ENCODE results near the gene THAP5. TPM values are rescaled to one million over a fixed set of nuclear protein-coding genes. Genes with fewer than 3 reads are reported as not detected.

The THAP5 gene
- total RNA-seq, 2 donors from 2014 or later = 16.8 to 18.1 TPM

DNA sequence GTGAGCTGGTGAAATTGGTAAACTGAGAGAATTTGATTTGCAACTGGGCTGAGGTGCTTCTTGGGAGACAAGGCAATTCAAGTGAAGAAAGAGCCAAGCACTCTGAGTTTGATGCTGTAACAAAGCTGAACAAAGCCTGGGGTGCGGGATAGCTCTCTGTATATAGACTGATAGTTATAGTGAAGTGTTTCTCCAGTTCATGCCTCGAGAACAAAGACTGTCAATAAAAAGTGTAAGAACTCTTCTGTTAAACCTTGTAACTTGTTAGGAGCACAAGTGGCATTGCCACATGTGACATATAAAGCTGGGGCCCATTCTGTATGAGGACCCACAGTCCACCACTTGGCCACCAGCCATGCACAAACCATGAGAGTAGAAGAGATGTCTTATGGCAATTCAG, 32.3 kb downstream of the THAP5 start:
- DNase-seq (no peak), ATAC-seq (no peak)
- Mint-ChIP-seq H3K4me1 (no peaks in the 10 kb centered on the region), H3K4me3 (no peak overlapping the region), H3K36me3 (ENCODE audit: low read depth) (no peaks in the 10 kb centered on the region), H3K27me3 (peaks cover 11% of the 10 kb centered on the region), H3K27ac (no peak overlapping the region)
- H3K9me3 ChIP-seq (ENCODE audit: control insufficient read depth, low read length, poor library complexity, severe bottlenecking) = no peaks in the 10 kb centered on the region

- no peak for ATAC-seq
- no peaks in the 10 kb centered on the region for H3K9me3 ChIP-seq (ENCODE audit: control insufficient read depth, low read length, poor library complexity, severe bottlenecking)
- Mint-ChIP-seq H3K4me1 (peaks cover 2% of the 10 kb centered on the region), H3K4me3 (no peak overlapping the region), H3K27me3 (peaks cover 11% of the 10 kb centered on the region), H3K36me3 (ENCODE audit: low read depth) (no peaks in the 10 kb centered on the region), H3K27ac (no peak overlapping the region)
- no peak for DNase-seq
These were observed 33.8 kb downstream of the THAP5 start for GRCh38 chr7:108535744-108536143.

DNA sequence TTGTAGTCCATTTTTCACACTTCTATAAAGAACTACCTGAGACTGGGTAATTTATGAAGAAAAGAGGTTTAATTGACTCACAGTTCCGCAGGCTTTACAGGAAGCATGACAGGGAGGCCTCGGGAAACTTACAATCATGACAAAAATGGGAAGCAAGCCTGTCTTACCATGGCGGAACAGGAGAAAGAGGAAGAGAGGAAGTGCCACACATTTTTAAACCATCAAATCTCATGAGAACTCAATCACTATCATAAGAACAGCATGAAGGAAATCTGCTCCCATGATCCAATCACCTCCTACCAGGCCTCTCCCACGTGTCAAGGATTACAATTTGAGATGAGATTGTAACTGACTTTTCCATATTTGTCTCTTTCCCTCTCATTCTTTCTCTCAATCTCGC, 34.2 kb downstream of the THAP5 start:
- ATAC-seq = no peak
- Mint-ChIP-seq H3K27ac (peak overlapping the region; percentile 34), H3K36me3 (ENCODE audit: low read depth) (no peaks in the 10 kb centered on the region), H3K4me1 (peaks cover 2% of the 10 kb centered on the region), H3K4me3 (no peak overlapping the region), H3K27me3 (peaks cover 11% of the 10 kb centered on the region)
- no peak for DNase-seq
- no peaks in the 10 kb centered on the region for H3K9me3 ChIP-seq (ENCODE audit: control insufficient read depth, low read length, poor library complexity, severe bottlenecking)

- peaks cover 11% of the 10 kb centered on the region for H3K27me3 Mint-ChIP-seq
These were observed 35.8 kb downstream of the THAP5 start for GRCh38 chr7:108533712-108534111.

GRCh38 chr7:108529341-108529740, 40.2 kb downstream of the THAP5 start:
- H3K27ac Mint-ChIP-seq = no peak overlapping the region
- ATAC-seq (no peak), DNase-seq (no peak)
- peaks cover 2% of the 10 kb centered on the region for H3K27me3 Mint-ChIP-seq
- peaks cover 9% of the 10 kb centered on the region for H3K4me1 Mint-ChIP-seq
- H3K9me3 ChIP-seq (ENCODE audit: control insufficient read depth, low read length, poor library complexity, severe bottlenecking) = no peaks in the 10 kb centered on the region
- H3K4me3 Mint-ChIP-seq = no peak overlapping the region
- H3K36me3 Mint-ChIP-seq (ENCODE audit: low read depth) = no peaks in the 10 kb centered on the region

More at GRCh38 chr7:108533712-108534111, 35.8 kb downstream of the THAP5 start:
- Mint-ChIP-seq H3K27ac (no peak overlapping the region), H3K4me1 (peaks cover 2% of the 10 kb centered on the region), H3K36me3 (ENCODE audit: low read depth) (no peaks in the 10 kb centered on the region), H3K4me3 (no peak overlapping the region)
- no peaks in the 10 kb centered on the region for H3K9me3 ChIP-seq (ENCODE audit: control insufficient read depth, low read length, poor library complexity, severe bottlenecking)
- no peak for ATAC-seq
- DNase-seq = no peak

DNA sequence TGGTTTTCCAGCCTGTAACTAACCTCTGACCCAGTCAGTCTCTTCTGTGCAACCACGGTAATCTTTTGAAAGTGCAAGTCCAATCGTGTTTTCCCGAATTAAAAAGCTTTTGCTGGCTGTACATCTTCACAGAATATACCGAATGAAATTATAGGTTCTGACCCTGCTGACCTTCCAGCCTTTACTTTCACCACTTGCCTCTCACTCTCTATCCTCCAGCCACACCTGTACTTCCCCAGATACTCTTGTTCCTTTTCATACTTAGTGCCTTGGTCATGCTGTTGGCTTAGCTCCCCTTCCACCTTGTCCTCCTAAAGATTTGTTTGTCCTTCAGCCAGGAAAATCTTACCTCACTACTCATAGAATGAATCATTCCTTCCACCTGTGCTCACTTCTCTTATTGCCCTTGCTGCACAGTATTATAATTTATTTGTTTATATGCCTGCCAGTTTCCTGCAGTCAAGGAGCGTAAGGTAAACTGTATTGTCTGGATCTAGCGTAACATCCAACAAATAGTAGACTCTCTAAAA, 41.3 kb downstream of the THAP5 start:
- DNase-seq (no peak), ATAC-seq (no peak)
- Mint-ChIP-seq H3K27me3 (no peaks in the 10 kb centered on the region), H3K4me1 (peaks cover 17% of the 10 kb centered on the region), H3K4me3 (no peak overlapping the region), H3K27ac (no peak overlapping the region), H3K36me3 (ENCODE audit: low read depth) (no peaks in the 10 kb centered on the region)
- no peaks in the 10 kb centered on the region for H3K9me3 ChIP-seq (ENCODE audit: control insufficient read depth, low read length, poor library complexity, severe bottlenecking)

GRCh38 chr7:108526768-108527017, 42.8 kb downstream of the THAP5 start:
- Mint-ChIP-seq H3K27me3 (no peaks in the 10 kb centered on the region), H3K27ac (peak overlapping the region; percentile 97), H3K4me3 (peak overlapping the region; percentile 97), H3K4me1 (peaks cover 24% of the 10 kb centered on the region), H3K36me3 (ENCODE audit: low read depth) (no peaks in the 10 kb centered on the region)
- no peaks in the 10 kb centered on the region for H3K9me3 ChIP-seq (ENCODE audit: control insufficient read depth, low read length, poor library complexity, severe bottlenecking)
- DNase-seq = no peak
- ATAC-seq = no peak

GRCh38 chr7:108525985-108526767, 43.3 kb downstream of the THAP5 start, which contains the start of gene PNPLA8:
TSS of gene PNPLA8 (minus strand) at chr7:108526135. CDS start at chr7:108515491, 10,644 bp downstream.
- Mint-ChIP-seq H3K27ac (peak within 1 kb of the TSS; percentile 97), H3K4me1 (peaks cover 28% of the 10 kb centered on the region), H3K27me3 (no peaks in the 10 kb centered on the region), H3K36me3 (ENCODE audit: low read depth) (peaks cover 3% of the 10 kb centered on the region), H3K4me3 (peak within 1 kb of the TSS; percentile 97)
- DNase-seq (peak; percentile 99 to 100 (median 100)), ATAC-seq (peak; percentile 92)
- H3K9me3 ChIP-seq (ENCODE audit: control insufficient read depth, low read length, poor library complexity, severe bottlenecking) = no peaks in the 10 kb centered on the region

DNA sequence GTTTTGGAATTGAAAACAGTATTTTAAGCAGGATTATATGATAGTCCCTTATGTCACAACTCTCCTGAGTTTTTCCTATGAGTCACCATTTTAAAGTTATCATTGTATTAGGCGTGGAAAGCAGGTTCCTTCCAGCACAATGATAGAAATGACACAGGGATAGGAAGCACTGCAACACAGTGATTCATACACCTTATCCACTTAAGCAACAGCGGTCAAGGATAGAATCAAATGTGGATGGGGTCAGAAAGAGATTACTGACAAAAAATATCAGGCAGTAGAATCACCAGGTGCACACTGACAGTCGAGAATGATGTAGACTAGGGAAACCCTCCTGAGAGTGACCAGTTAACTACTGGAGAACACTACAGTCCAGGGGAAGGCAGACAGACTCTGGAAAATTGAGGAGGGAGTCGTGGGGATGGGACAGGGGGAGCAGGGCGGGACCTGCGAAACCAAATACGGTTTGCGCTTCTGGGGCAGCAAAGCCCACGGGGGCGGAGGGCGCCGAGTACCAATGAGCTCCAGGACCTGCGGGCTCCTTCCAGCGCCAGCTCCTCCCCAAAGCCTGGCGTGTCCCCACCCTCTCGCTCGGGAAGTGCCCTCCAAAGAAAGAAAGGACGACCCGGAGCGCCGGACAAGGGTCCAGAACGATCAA, 44.0 kb downstream of the THAP5 start:
- H3K4me3 Mint-ChIP-seq = peak overlapping the region; percentile 97
- H3K4me1 Mint-ChIP-seq = peaks cover 32% of the 10 kb centered on the region
- peak; percentile 44 for ATAC-seq
- peaks cover 7% of the 10 kb centered on the region for H3K36me3 Mint-ChIP-seq (ENCODE audit: low read depth)
- peak in 1 of 3 donors; percentile 63 for DNase-seq
- H3K27ac Mint-ChIP-seq = peak overlapping the region; percentile 97
- H3K27me3 Mint-ChIP-seq = no peaks in the 10 kb centered on the region
- no peaks in the 10 kb centered on the region for H3K9me3 ChIP-seq (ENCODE audit: control insufficient read depth, low read length, poor library complexity, severe bottlenecking)

DNA sequence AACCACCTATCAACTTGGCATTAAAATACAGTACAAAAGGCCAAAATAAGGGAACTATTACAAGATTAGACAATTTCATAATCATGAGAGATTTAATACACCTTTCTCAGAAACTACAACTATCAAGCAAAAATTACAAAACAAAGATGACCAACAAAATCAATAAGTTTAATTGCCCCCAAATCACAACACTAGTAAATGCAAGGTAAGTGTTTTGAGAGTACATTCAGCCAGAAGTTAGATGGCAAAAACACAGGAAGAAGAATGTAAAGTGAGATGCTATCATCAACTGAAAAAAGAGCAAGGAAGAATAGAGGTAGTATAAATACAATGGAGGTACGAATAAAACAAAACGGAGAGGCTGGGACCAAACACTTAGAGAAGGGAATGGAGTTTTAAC, 46.7 kb downstream of the THAP5 start:
- H3K9me3 ChIP-seq (ENCODE audit: control insufficient read depth, low read length, poor library complexity, severe bottlenecking) = no peaks in the 10 kb centered on the region
- H3K4me1 Mint-ChIP-seq = peaks cover 45% of the 10 kb centered on the region
- no peaks in the 10 kb centered on the region for H3K27me3 Mint-ChIP-seq
- peaks cover 11% of the 10 kb centered on the region for H3K36me3 Mint-ChIP-seq (ENCODE audit: low read depth)
- DNase-seq (no peak), ATAC-seq (no peak)
- peak overlapping the region; percentile 6 for H3K27ac Mint-ChIP-seq
- H3K4me3 Mint-ChIP-seq = peak overlapping the region; percentile 47

DNA sequence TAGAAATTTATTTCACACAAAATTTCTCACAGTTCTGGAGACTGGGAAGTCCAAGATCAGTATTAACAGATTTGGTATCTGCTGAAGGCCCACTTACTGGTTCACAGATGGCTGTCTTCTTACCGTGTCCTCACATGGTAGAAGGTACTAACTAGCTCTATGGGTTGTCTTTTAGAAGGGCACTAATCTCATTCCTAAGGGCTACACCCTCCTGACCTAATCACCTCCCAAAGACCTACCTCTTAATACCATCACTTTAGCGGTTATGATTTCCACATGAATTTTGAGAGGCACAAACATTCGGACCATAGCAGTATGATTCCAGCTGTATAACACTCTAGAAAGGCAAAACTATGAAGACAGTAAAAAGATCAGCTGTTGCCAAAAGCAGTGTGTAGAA, 51.6 kb downstream of the THAP5 start:
- no peak overlapping the region for H3K27ac Mint-ChIP-seq
- ATAC-seq (no peak), DNase-seq (no peak)
- H3K36me3 Mint-ChIP-seq (ENCODE audit: low read depth) = peaks cover 11% of the 10 kb centered on the region
- no peak overlapping the region for H3K4me3 Mint-ChIP-seq
- H3K9me3 ChIP-seq (ENCODE audit: control insufficient read depth, low read length, poor library complexity, severe bottlenecking) = no peaks in the 10 kb centered on the region
- H3K27me3 Mint-ChIP-seq = no peaks in the 10 kb centered on the region
- H3K4me1 Mint-ChIP-seq = peaks cover 33% of the 10 kb centered on the region

DNA sequence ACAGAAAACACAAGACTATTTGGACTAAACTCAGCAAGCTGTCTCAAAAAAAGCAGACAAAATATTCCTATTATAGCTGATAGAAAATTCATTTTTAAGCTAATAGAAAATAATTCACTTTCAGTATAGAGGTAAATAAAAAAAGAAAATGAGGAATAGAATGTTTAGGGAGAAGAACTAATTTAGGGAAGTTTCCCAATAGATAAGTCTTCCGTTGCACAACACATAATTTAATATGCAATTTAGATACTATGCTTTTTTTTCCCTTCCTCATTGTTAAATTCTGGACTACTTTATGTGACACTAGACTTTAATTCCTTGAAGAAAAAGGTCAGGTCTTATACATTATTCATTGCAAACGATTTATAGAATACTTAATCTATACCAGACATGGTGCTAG, 53.9 kb downstream of the THAP5 start:
- ATAC-seq = no peak
- Mint-ChIP-seq H3K4me3 (no peak overlapping the region), H3K27ac (no peak overlapping the region), H3K27me3 (no peaks in the 10 kb centered on the region), H3K4me1 (peaks cover 22% of the 10 kb centered on the region), H3K36me3 (ENCODE audit: low read depth) (peaks cover 10% of the 10 kb centered on the region)
- no peak for DNase-seq
- H3K9me3 ChIP-seq (ENCODE audit: control insufficient read depth, low read length, poor library complexity, severe bottlenecking) = no peaks in the 10 kb centered on the region

DNA sequence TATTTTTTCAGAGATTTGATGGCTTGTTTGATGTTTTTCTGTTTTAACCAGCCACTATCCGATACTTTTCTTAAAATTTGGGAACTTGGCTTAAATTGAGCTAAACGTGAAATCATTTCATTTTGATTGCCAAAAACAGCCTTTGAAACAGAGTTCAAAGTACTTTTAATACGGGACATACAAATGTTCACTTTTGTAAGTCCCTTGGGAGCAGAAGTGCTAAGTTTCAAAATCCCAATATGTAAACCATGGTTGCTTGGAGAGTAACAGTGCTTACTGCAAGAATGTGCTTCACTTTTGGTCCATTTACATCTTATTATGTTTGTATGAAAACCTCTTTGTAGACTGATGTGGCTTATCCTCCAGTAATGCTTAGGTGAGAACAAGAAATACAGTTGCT, 54.5 kb downstream of the THAP5 start:
- H3K36me3 Mint-ChIP-seq (ENCODE audit: low read depth) = peaks cover 10% of the 10 kb centered on the region
- no peak overlapping the region for H3K27ac Mint-ChIP-seq
- peaks cover 19% of the 10 kb centered on the region for H3K4me1 Mint-ChIP-seq
- ATAC-seq (no peak), DNase-seq (no peak)
- H3K4me3 Mint-ChIP-seq = no peak overlapping the region
- no peaks in the 10 kb centered on the region for H3K27me3 Mint-ChIP-seq
- H3K9me3 ChIP-seq (ENCODE audit: control insufficient read depth, low read length, poor library complexity, severe bottlenecking) = no peaks in the 10 kb centered on the region
